Type B pancreatic cell (in vitro differentiated cells): ENCODE measurements around the gene NSUN2. TPM values are rescaled to one million over a fixed set of nuclear protein-coding genes. Genes with fewer than 3 reads are reported as not detected.

Experiments used
- DNase-seq: peaks from one replicate; pipeline ENCODE4 v3.0.0; 2021; ENCODE audit warnings: mixed read lengths; ENCODE audit not compliant: unreplicated experiment; ENCODE audit errors: extremely low spot score
- H3K27ac Mint-ChIP-seq: 2 replicates; pipeline ENCODE4 v1.8.0; 2021; ENCODE audit warnings: mild to moderate bottlenecking, mixed read lengths
- H3K27me3 Mint-ChIP-seq: 2 replicates; pipeline ENCODE4 v1.8.0; 2021; ENCODE audit warnings: mixed read lengths
- H3K36me3 Mint-ChIP-seq: 2 replicates; pipeline ENCODE4 v1.8.0; 2021; ENCODE audit warnings: mixed read lengths
- H3K4me1 Mint-ChIP-seq: one replicate; pipeline ENCODE4 v1.8.0; 2021; ENCODE audit warnings: mixed read lengths; ENCODE audit not compliant: unreplicated experiment
- H3K4me3 Mint-ChIP-seq: 2 replicates; pipeline ENCODE4 v1.8.0; 2021; ENCODE audit warnings: mild to moderate bottlenecking, mixed read lengths
- H3K9me3 Mint-ChIP-seq: 2 replicates; pipeline ENCODE4 v1.8.0; 2021; ENCODE audit warnings: mixed read lengths
- CTCF ChIP-seq: fragments of 200-600 bp; sonication (generic); conservative IDR thresholded peaks from 2 replicates; pipeline ENCODE4 v1.5.0; 2021; ENCODE audit warnings: antibody characterized with exemption, mild to moderate bottlenecking
- total RNA-seq: library from RNA; stranded (reverse); gene quantifications from 2 replicates; pipeline ENCODE4 v1.2.1, GENCODE V29; 2021; ENCODE audit warnings: low replicate concordance

The NSUN2 gene
- total RNA-seq, 1 donor from 2014 or later = 59.8 TPM

GRCh38 chr5:6638236-6638635 lies 5.4 kb upstream of the NSUN2 start:
- Mint-ChIP-seq H3K27ac (no peak overlapping the region), H3K27me3 (no peaks in the 10 kb centered on the region), H3K36me3 (peaks cover 5% of the 10 kb centered on the region), H3K4me3 (no peak overlapping the region), H3K9me3 (no peaks in the 10 kb centered on the region), H3K4me1 (peaks cover 14% of the 10 kb centered on the region)
- no peak for DNase-seq
- no peak for TF ChIP-seq CTCF

- Mint-ChIP-seq H3K4me1 (peaks cover 14% of the 10 kb centered on the region), H3K9me3 (no peaks in the 10 kb centered on the region), H3K27me3 (no peaks in the 10 kb centered on the region), H3K4me3 (no peak overlapping the region), H3K36me3 (peaks cover 5% of the 10 kb centered on the region), H3K27ac (no peak overlapping the region)
- DNase-seq = no peak
- TF ChIP-seq CTCF = no peak
Observed at GRCh38 chr5:6637590-6637989, 4.7 kb upstream of the NSUN2 start.

GRCh38 chr5:6637022-6637421 lies 4.2 kb upstream of the NSUN2 start:
- peaks cover 9% of the 10 kb centered on the region for H3K36me3 Mint-ChIP-seq
- no peak for DNase-seq
- TF ChIP-seq CTCF = no peak
- no peak overlapping the region for H3K4me3 Mint-ChIP-seq
- no peaks in the 10 kb centered on the region for H3K27me3 Mint-ChIP-seq
- H3K27ac Mint-ChIP-seq = no peak overlapping the region
- peaks cover 19% of the 10 kb centered on the region for H3K4me1 Mint-ChIP-seq
- no peaks in the 10 kb centered on the region for H3K9me3 Mint-ChIP-seq

- no peaks in the 10 kb centered on the region for H3K27me3 Mint-ChIP-seq
- H3K9me3 Mint-ChIP-seq = no peaks in the 10 kb centered on the region
- no peak for DNase-seq
- peak overlapping the region; percentile 50 for H3K27ac Mint-ChIP-seq
- no peak for TF ChIP-seq CTCF
- H3K4me1 Mint-ChIP-seq = peaks cover 22% of the 10 kb centered on the region
- no peak overlapping the region for H3K4me3 Mint-ChIP-seq
- peaks cover 11% of the 10 kb centered on the region for H3K36me3 Mint-ChIP-seq
Observed at GRCh38 chr5:6636293-6636692, 3.4 kb upstream of the NSUN2 start.

- Mint-ChIP-seq H3K27ac (no peak overlapping the region), H3K36me3 (peaks cover 20% of the 10 kb centered on the region), H3K4me3 (peak overlapping the region; percentile 84), H3K4me1 (peaks cover 26% of the 10 kb centered on the region), H3K27me3 (no peaks in the 10 kb centered on the region), H3K9me3 (no peaks in the 10 kb centered on the region)
- no peak for TF ChIP-seq CTCF
- no peak for DNase-seq
Observed at GRCh38 chr5:6634788-6635430, 2.1 kb upstream of the NSUN2 start.
